ENCODE data around the gene DPYSL5.

DNA sequence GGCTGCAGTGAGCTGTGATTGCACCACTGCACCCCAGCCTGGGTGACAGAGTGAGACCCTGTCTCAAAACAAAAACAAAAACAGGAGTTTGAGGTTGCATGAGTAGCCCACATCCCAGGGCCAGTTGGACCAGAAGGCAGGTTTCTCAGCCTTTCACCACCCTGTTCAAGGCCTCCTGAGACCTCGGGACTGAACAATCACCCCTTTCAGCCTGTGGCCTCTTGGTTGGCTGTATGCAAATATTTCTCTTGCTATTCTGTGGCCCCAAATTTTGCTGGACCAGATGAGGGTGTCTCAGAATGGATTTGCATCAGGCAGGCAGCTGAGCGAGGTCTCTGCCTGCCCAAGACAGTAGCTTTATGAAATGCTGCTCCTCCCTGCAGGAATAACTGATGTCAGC lies 56.9 kb downstream of the DPYSL5 start:
- TF ChIP-seq POLR2A (IDR thresholded peaks at IDR 0.05; ENCODE audit: control extremely low read depth in 1 of 2, low read depth in 2 of 2, low read length in 2 of 2) = no peak
- no peak for TF ChIP-seq ZNF274 (IDR thresholded peaks at IDR 0.05; ENCODE audit: borderline replicate concordance, extremely low read depth, low read length)
- no peak for TF ChIP-seq CTCF (IDR thresholded peaks at IDR 0.05; ENCODE audit: control extremely low read depth in 1 of 3, insufficient read depth in 1 of 3, low read depth in 1 of 3, low read length in 3 of 3)
